ENCODE results near the gene SEC24D. TPM values are rescaled to one million over a fixed set of nuclear protein-coding genes. Genes with fewer than 3 reads are reported as not detected.

SEC24D gene
- total RNA-seq, 1 donor from 2014 or later, result 8.2 TPM

- Mint-ChIP-seq H3K4me1 (peaks cover 3% of the 10 kb centered on the region), H3K27ac (no peak overlapping the region), H3K27me3 (ENCODE audit: insufficient read depth, low read depth) (peaks cover 2% of the 10 kb centered on the region), H3K36me3 (no peaks in the 10 kb centered on the region), H3K9me3 (no peaks in the 10 kb centered on the region), H3K4me3 (no peak overlapping the region)
- H4K20me1 ChIP-seq (ENCODE audit: low read depth), result no peaks in the 10 kb centered on the region
- no peak overlapping the region for H3K9ac ChIP-seq
- no peaks in the 10 kb centered on the region for H3K79me2 ChIP-seq (ENCODE audit: low read depth)
- DNase-seq (ENCODE audit: low spot score), result no peak
- no peak overlapping the region for H3K4me2 ChIP-seq
- H3K4me1 ChIP-seq, result no peaks in the 10 kb centered on the region
- H2AFZ ChIP-seq (replicated peaks), result no peak overlapping the region
- H3K9me3 ChIP-seq (ENCODE audit: low read depth), result no peaks in the 10 kb centered on the region
- TF ChIP-seq EZH2 (IDR thresholded peaks at IDR 0.05) (no peak), CTCF (IDR thresholded peaks at IDR 0.05) (no peak), EZH2phosphoT487 (IDR thresholded peaks at IDR 0.05) (no peak)
- no peaks in the 10 kb centered on the region for H3K36me3 ChIP-seq
- no peak overlapping the region for H3K4me3 ChIP-seq
- H3K27me3 ChIP-seq, result no peaks in the 10 kb centered on the region
- no peak overlapping the region for H3K27ac ChIP-seq
- H3F3A ChIP-seq (ENCODE audit: low read depth), result no peaks in the 10 kb centered on the region
These were observed 93.9 kb downstream of the SEC24D start for GRCh38 chr4:118742050-118742449.

GRCh38 chr4:118741301-118741855, 94.5 kb downstream of the SEC24D start:
- H3K4me3 ChIP-seq, result no peak overlapping the region
- DNase-seq (ENCODE audit: low spot score), result no peak
- H3K27ac Mint-ChIP-seq, result no peak overlapping the region

GRCh38 chr4:118740869-118741268, 95.1 kb downstream of the SEC24D start:
- no peaks in the 10 kb centered on the region for H3K4me1 Mint-ChIP-seq
- Histone ChIP-seq H4K20me1 (ENCODE audit: low read depth) (no peaks in the 10 kb centered on the region), H3K9ac (no peak overlapping the region), H3K27me3 (no peaks in the 10 kb centered on the region), H3K4me1 (no peaks in the 10 kb centered on the region), H3K27ac (no peak overlapping the region), H3K4me2 (no peak overlapping the region), H2AFZ (replicated peaks) (no peak overlapping the region), H3K79me2 (ENCODE audit: low read depth) (no peaks in the 10 kb centered on the region), H3F3A (ENCODE audit: low read depth) (no peaks in the 10 kb centered on the region), H3K36me3 (no peaks in the 10 kb centered on the region), H3K9me3 (ENCODE audit: low read depth) (no peaks in the 10 kb centered on the region), H3K4me3 (no peak overlapping the region)
- H3K27ac Mint-ChIP-seq, result no peak overlapping the region
- TF ChIP-seq EZH2 (IDR thresholded peaks at IDR 0.05) (no peak), CTCF (IDR thresholded peaks at IDR 0.05) (peak; percentile 59)
- DNase-seq (ENCODE audit: low spot score), result peak; percentile 42
- H3K4me3 Mint-ChIP-seq, result no peak overlapping the region
- peaks cover 1% of the 10 kb centered on the region for H3K27me3 Mint-ChIP-seq (ENCODE audit: insufficient read depth, low read depth)
- no peaks in the 10 kb centered on the region for H3K36me3 Mint-ChIP-seq
- H3K9me3 Mint-ChIP-seq, result no peaks in the 10 kb centered on the region

More at GRCh38 chr4:118741301-118741855, 94.5 kb downstream of the SEC24D start:
- Mint-ChIP-seq H3K9me3 (no peaks in the 10 kb centered on the region), H3K36me3 (no peaks in the 10 kb centered on the region), H3K4me1 (peaks cover under 1% of the 10 kb centered on the region), H3K4me3 (no peak overlapping the region), H3K27me3 (ENCODE audit: insufficient read depth, low read depth) (peaks cover 2% of the 10 kb centered on the region)
- Histone ChIP-seq H3K4me2 (no peak overlapping the region), H2AFZ (replicated peaks) (no peak overlapping the region), H3K27ac (no peak overlapping the region), H3F3A (ENCODE audit: low read depth) (no peaks in the 10 kb centered on the region), H3K27me3 (no peaks in the 10 kb centered on the region), H3K36me3 (no peaks in the 10 kb centered on the region), H3K79me2 (ENCODE audit: low read depth) (no peaks in the 10 kb centered on the region), H3K4me1 (no peaks in the 10 kb centered on the region), H3K9ac (no peak overlapping the region), H4K20me1 (ENCODE audit: low read depth) (no peaks in the 10 kb centered on the region), H3K9me3 (ENCODE audit: low read depth) (no peaks in the 10 kb centered on the region)
- TF ChIP-seq EZH2phosphoT487 (IDR thresholded peaks at IDR 0.05) (no peak), CTCF (IDR thresholded peaks at IDR 0.05) (no peak), EZH2 (IDR thresholded peaks at IDR 0.05) (no peak)

Measured in neural progenitor cell (in vitro differentiated cells).